Measurements from ENCODE around the gene GALNT7. TPM values are rescaled to one million over a fixed set of nuclear protein-coding genes. Genes with fewer than 3 reads are reported as not detected.

GALNT7 gene
- total RNA-seq, 1 donor from 2014 or later, result 22.0 TPM

GRCh38 chr4:173138624-173139023 lies 30.0 kb upstream of the GALNT7 start:
- ATAC-seq, result no peak
- no peak overlapping the region for H3K4me3 ChIP-seq
- no peaks in the 10 kb centered on the region for H3K36me3 ChIP-seq
- DNase-seq, result no peak
- no peaks in the 10 kb centered on the region for H3K9me3 ChIP-seq
- no peaks in the 10 kb centered on the region for H3K27me3 ChIP-seq (ENCODE audit: low read depth)
- TF ChIP-seq CTCF (IDR thresholded peaks at IDR 0.05), result no peak
- no peak overlapping the region for H3K27ac ChIP-seq
- intact Hi-C loops (cut with DNase I), result no loop called here
- no peaks in the 10 kb centered on the region for H3K4me1 ChIP-seq

GRCh38 chr4:173139561-173139960 lies 29.1 kb upstream of the GALNT7 start:
- DNase-seq (no peak), ATAC-seq (no peak)
- H3K36me3 ChIP-seq, result no peaks in the 10 kb centered on the region
- no peak for TF ChIP-seq CTCF (IDR thresholded peaks at IDR 0.05)
- intact Hi-C loops (cut with DNase I), result no loop called here
- no peaks in the 10 kb centered on the region for H3K4me1 ChIP-seq
- H3K27me3 ChIP-seq (ENCODE audit: low read depth), result no peaks in the 10 kb centered on the region
- no peak overlapping the region for H3K4me3 ChIP-seq
- H3K27ac ChIP-seq, result no peak overlapping the region
- H3K9me3 ChIP-seq, result no peaks in the 10 kb centered on the region

- no peak for ATAC-seq
- intact Hi-C loops (cut with DNase I), result no loop called here
These were observed 23.5 kb upstream of the GALNT7 start for GRCh38 chr4:173145131-173145530.

GRCh38 chr4:173146456-173146855 lies 22.2 kb upstream of the GALNT7 start:
- ATAC-seq, result no peak
- Histone ChIP-seq H3K4me3 (no peak overlapping the region), H3K4me1 (no peaks in the 10 kb centered on the region), H3K27me3 (ENCODE audit: low read depth) (no peaks in the 10 kb centered on the region), H3K36me3 (no peaks in the 10 kb centered on the region), H3K9me3 (no peaks in the 10 kb centered on the region), H3K27ac (no peak overlapping the region)
- intact Hi-C loops (cut with DNase I), result no loop called here
- TF ChIP-seq CTCF (IDR thresholded peaks at IDR 0.05), result no peak
- DNase-seq, result no peak

More at GRCh38 chr4:173145131-173145530, 23.5 kb upstream of the GALNT7 start:
- Histone ChIP-seq H3K9me3 (no peaks in the 10 kb centered on the region), H3K36me3 (no peaks in the 10 kb centered on the region), H3K27me3 (ENCODE audit: low read depth) (no peaks in the 10 kb centered on the region), H3K4me3 (no peak overlapping the region), H3K27ac (no peak overlapping the region), H3K4me1 (no peaks in the 10 kb centered on the region)
- TF ChIP-seq CTCF (IDR thresholded peaks at IDR 0.05), result no peak
- no peak for DNase-seq

GRCh38 chr4:173151496-173151895 lies 17.1 kb upstream of the GALNT7 start:
- intact Hi-C loops (cut with DNase I), result no loop called here
- no peak for DNase-seq
- Histone ChIP-seq H3K27me3 (ENCODE audit: low read depth) (no peaks in the 10 kb centered on the region), H3K4me1 (no peaks in the 10 kb centered on the region), H3K4me3 (no peak overlapping the region), H3K27ac (no peak overlapping the region), H3K9me3 (no peaks in the 10 kb centered on the region), H3K36me3 (no peaks in the 10 kb centered on the region)
- TF ChIP-seq CTCF (IDR thresholded peaks at IDR 0.05), result no peak
- ATAC-seq, result no peak

GRCh38 chr4:173152104-173152503 lies 16.5 kb upstream of the GALNT7 start:
- ATAC-seq, result no peak
- Histone ChIP-seq H3K27me3 (ENCODE audit: low read depth) (no peaks in the 10 kb centered on the region), H3K36me3 (no peaks in the 10 kb centered on the region), H3K9me3 (no peaks in the 10 kb centered on the region), H3K27ac (no peak overlapping the region), H3K4me1 (no peaks in the 10 kb centered on the region), H3K4me3 (no peak overlapping the region)
- intact Hi-C loops (cut with DNase I), result no loop called here
- no peak for DNase-seq
- no peak for TF ChIP-seq CTCF (IDR thresholded peaks at IDR 0.05)

Measured in lower lobe of right lung (tissue), 2 donors.